ENCODE measurements around the gene EPG5.
"Not testable (repeated sequence)": the region's sequence is repeated elsewhere in the genome, so short reads cannot be mapped to it uniquely, and the experiment has no call there.

Gene EPG5

DNA sequence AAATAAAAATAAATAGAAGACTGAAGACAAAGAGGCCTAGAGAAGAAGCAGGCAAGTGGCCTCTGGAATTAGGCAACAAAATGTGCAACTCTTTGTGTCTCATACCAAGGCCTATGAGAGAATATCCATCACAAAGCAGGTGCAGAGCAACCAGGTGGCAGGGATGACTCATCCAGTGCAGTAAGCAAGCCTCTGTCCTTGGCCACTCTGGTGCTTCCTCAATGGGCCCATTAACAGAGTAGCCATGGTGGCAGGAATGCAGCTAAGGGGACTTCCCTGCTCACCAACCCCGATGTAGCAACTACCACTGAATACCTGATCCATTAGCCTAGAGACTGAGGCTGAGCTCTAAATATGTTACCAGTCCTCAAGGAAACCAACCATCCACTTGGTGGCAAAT lies 11.0 kb upstream of the EPG5 start:
- DNase-seq: no peak

DNA sequence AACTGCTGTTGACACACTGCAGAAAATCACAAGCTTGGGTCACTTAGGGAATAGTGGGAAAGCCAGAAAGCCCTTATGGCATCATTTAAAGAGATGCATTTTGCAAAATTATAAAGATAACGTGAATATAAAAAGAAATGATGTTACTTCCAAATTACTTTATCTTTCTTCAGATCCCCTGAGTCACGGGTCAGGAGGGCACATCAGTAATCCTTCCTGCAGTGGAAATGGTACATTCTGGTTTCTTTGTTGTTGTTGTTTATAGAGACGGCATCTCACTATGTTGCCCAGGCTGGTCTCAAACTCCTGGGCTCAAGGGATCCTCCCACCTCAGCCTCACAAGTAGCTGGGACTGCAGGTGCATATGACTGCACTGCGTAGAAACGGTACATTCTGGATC lies 9.8 kb upstream of the EPG5 start:
- no peak for DNase-seq

DNA sequence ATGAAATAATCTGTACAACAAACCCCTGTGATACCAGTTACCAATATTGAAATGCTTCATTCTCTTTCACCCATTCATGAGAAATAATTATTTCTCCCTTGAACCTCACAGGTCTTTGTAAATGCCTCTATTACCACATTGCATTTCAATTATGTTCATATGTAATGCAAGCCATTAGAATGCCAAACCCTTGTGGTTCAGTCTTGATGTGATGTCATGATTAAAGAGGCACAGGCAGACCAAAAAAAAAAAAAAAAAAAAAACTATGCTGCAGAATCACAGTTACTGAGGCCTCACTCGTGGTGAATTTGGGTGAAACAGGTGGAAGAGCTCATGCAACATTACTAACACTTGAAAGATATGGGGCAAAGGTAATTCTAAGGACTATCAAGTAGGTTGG lies 9.4 kb upstream of the EPG5 start:
- no peak for DNase-seq

DNA sequence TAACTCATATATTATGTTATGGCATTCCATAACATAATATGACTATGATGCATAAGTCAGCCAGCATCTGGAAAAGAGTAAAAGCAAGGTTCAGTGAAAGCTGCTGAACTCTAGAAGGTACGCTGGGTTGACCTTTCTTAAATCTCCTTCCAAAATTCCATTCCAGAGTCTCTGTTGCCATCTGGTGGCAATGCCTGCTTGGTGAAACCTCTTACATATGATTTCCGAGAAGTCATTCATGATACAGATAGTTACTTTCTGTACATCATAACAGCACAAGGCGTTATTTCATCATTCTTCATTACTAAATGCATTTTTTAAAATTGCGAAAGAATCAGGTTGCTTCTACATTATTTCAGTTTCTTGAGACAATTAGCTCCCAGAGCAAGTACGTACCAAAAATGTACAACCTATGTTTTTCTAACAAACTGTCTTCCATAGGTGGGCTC lies 7.0 kb upstream of the EPG5 start:
- DNase-seq: peak; percentile 62

DNA sequence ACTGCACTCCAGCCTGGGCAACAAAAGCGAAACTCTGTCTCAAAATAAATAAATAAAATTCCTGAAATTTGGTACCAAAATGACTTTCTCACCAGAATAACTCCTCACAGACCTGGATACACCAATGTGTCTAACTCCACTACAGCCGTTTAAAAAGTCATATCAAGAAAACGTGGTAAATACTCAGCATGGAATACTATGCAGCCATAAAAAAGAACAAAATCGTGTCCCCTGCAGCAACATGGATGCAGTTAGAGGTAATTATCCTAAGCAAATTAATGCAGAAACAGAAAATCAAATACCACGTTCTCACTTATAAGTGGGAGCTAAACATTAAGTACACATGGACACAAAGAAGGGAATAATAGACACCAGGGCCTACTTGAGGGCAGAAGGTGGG lies 2.2 kb downstream of the EPG5 start:
- not testable (repeated sequence) for DNase-seq

DNA sequence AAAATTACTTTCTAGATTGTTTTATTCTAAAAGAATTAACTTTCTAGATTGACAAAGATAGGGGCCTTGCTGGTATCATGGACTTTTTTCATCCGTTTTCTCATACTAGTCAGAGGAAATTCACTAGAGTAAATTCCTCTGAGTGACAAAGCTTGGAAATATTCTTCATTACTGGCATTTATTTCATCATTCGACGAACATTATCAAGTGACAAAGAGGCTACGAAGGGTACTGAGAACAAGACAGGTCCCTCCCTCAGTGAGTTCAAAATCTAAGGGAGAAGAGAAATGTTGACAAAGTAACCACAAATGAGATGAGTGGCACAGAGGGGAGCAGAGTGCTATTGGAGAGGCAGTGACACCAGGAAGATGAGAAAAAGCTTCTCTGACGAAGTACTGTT lies 4.3 kb downstream of the EPG5 start:
- no peak for DNase-seq

DNA sequence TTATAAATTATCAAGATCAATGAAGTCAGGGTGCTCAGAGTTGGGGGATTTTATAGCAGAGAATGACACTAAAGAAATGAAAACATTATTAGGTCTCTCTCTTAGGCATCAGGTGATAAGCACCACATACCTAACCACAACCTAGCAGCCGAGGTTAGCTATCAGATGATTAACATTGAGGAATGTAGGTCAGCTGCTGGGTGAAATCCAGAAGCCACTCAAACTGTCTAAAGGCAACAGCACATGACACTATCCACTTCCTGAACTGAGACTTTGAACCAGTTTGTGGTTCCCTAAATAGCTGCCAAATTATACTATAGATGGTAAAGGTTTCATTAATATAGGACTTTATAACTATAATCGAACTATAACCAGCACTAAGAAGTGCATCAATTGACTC lies 4.7 kb downstream of the EPG5 start:
- DNase-seq: no peak

DNA sequence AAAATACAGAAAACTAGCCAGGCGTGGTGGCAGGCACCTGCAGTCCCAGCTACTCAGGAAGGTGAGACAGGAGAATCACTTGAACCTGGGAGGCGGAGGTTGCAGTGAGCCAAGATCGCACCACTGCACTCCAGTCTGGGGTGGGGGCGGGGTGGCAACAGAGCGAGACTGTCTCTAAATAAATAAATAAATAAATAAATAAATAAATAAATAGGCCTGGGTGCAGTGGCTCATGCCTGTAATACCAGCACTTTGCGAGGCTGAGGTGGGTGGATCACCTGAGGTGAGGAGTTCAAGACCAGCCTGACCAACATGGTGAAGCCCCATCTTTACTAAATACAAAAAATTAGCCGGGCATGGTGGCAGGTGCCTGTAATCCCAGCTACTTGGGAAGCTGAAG lies 7.6 kb downstream of the EPG5 start:
- DNase-seq: not testable (repeated sequence)

DNA sequence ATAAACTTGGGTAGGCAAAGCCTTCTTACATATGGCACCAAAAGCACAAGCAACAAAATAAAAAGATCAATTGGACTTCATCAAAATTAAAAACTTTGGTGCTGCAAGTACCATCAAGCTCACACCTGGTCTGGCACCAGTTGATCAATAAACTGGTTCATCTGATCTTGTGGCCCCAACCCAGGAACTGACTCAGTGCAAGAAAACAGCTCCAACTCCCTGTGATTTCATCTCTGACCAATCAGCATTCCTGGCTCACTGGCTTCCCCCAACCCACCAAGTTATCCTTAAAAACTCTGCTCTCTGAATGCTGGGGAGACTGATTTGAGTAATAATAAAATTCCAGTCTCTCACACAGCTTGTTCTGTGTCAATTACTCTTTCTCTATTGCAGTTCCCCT lies 8.4 kb downstream of the EPG5 start:
- no peak for DNase-seq

DNA sequence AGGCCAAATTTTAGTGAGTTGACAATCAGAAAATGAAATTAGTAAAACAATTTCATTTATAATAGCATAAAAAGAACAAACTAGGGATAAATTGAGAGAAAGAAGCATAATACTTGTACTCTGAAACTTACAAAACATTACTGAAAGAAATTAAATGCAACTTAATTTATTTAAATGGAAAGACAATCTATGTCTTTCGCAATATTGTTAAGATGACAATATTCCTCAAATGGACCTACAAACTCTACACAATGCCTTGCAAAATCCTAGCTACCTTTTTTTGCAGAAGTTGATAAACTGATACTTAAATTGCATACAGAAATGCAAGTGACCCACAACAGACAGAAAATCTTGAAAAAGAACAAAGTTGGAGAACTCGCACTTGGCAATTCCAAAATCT lies 9.1 kb downstream of the EPG5 start:
- DNase-seq: no peak

DNA sequence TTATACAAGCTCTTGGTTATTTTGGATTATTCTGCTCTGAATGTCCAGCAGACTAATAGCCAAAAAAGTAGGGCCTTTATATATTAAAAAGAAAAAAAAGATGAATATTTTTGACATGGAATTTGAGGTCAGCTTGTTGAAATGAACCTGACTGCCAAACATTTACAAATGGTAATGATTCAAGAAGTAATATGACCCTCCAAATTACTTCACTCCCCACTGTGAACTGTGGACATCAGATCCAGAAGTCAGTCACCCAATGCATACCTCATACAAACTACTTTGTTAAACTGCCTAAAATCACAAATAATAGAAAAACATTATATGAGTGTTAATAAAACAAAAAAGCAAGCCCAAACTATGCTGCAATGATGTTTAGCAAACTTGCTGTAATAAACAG lies 10.0 kb downstream of the EPG5 start:
- DNase-seq: no peak

DNA sequence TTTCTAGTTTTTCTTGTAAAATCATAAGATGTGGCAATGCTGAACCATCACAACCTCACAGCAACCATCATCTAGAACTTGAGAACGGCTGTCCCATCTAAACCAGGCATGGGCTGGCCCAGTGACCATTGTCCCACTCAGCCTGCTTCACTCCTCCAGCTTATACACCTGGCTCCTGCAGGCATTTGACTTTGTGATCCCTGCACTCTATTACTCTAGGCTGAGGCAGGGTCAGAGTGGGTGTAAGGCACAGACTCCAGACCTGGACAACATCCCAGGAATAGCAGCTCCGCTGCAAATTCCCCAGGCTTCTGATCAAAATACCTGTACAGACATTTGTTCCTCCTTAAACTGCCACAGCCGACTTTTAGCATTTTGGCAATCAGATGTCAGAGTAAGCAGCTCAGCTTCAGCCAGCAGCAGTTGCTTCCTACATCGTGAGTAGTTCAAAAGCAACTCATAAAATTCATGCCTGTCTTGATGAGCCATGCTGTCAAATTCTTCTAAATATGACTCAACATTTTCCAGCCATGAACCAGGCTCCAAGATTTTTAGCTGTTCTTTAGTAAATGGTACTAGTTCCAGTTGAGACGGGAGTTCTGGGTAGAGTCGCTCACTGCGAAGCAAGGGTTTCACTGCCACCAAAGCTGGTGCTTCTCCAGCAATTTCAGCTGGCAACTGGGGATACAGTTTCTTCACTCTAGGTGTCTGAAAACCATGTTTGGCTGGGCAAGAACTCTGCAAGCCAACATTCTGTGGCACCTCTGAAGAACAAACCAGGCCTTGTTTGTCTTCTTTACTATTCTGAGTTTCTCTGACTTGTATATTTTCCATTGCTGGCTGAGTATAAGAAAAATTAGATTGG lies 12.8 kb downstream of the EPG5 start:
- no peak for DNase-seq

DNA sequence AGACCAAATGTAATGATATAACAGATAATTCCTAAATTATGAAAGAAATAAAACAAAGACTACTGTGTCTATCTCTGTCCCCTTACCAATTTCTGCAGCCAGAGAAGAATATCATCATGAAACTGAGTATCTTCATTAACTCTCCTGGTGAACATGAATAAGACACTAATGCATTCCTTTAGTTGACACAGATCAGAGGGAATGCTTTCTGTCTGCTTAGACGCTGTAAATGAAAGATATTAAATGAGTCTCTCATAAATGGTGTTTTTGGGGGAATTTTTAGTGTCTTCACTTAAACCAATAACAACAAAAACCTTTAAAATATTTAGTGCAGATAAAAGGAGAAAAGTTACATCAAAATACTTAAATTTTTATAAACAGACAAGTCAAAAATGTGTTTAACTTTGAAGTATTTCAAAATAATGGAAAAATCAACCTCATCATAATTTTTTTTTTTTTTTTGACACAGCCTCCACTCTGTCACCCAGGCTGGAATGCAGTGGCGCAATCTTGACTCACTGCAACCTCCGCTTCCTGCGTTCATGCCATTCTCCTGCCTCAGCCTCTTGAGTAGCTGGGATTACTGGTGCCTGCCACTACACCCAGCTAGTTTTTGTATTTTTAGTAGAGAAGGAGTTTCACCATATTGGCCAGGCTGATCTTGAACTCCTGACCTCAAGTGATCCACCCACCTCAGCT lies 16.0 kb downstream of the EPG5 start:
- DNase-seq: no peak

DNA sequence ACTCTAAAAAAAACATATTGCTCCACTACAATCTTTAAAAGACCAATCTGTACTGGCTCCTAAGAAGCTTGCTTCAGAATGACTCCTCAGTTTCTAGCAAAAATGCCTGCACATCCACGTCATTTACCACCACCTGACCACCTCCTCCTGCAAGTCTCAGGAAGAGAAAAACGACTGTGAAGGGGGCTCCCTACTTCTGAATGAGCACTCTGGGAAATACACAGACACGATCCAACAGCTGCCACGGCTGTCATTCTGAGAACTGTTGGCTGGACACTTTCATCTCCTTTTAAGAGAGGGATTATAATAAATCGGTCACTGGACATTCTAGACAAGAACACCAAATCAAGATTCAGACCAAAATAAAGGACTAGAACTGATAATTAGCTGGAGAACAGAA lies 21.5 kb downstream of the EPG5 start:
- no peak for DNase-seq

DNA sequence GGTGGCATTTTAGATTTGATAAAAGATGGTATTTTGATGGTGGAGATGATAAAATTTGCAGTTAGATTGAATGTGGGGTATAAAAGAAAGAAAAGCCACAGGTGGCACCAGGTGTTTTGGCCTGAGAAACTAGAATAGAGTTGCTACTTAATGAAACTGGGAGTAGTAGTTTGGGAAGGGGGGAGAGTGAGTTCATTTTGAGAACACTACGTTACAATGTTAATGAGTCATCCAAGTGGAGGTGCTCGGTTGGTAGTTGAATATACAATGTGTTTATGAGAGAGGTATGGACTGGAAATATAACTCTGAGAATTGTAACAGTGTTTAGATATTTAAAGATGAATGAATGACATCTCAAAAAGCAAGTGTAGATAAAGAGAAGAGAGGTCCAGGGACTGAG lies 26.4 kb downstream of the EPG5 start:
- DNase-seq: no peak

DNA sequence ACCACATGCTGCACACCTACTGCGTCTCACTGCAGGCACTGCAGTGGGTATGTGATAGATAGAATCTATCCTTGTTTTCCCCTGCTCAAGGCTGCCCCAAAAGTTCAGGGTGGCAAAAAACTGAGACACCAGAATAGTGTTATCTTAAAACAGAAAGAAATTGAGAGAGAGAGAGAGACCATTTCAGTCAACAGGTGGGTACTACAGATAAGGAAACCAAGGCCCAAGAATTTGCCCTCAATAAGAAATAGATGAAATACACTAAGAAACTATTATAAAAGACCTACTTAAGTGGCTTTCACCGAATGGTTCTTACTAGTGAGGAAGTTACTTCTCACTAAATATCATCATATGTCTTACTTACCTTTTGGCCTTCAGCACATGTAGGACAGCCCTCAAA lies 27.9 kb downstream of the EPG5 start:
- DNase-seq: no peak

DNA sequence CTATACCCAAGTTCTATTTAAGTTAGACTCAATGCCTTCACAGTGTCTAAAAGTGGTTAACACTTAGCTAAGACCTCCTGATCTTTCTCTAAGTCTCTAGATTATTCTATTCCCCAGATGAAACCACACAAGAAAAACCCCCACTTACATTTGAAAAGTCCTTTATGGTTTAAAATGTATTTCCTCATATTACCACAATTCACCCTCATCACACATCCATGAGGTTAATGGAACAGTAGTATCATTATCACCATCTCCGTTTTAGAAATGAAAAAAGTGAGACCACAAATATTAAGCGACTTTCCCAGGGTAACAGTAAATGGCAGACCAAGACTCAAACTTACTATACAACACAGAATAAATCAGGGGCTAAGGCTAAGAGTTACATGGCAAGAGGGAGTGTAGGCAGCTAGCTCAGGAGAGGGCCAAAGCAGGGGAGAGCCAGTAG lies 28.6 kb downstream of the EPG5 start:
- no peak for DNase-seq

DNA sequence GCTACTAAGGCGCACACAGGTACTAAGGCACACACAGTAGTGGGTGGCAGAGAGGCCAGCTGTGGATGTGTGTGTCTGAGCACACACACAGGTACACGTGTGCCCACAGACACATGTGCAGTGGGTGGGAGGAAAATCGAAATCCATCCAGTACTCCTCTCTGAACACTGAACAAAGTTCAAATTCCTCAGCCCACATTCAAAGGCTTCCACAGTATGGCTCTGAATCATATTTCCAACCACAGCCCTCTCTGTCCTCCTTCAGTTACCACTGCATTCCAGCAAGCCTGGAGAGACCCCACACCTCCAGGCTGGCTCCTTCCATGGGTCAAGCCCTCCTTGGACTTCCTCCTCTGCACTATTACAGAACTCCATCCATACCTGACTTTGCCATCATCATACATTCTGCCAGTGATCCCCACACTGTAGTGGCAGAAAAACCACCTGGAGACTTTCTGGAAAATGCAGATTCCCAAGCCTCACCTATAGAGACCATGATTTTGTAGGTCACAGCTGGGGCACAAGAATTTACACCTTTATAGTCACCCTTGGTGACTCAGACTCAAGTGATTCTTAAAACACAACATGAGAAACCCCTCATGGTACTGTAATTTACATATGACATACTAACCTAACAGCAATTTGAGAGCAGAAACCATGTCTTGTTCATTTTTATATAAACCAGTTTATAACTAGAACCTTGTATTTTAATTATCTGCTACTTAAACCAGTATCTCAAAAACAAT lies 31.4 kb downstream of the EPG5 start:
- no peak for DNase-seq

DNA sequence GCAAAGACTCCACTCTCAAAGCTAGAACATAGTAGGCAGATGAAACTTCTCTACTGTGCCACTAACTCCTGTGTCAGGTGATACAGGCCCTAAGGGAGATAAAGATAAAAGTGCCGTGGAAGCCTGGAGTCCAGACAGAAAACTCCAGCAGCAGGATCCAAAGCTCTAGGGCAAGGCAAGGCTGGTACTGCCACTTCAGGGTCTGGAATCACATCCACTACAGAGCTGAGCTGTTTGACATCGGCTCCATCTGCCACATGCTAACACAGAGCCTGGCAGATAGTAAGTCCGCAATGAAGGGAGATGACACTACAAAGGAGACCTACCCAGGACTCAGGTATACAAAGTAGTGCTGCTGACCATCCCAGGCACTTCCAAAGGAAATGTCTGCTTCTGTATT lies 34.4 kb downstream of the EPG5 start:
- DNase-seq: no peak

DNA sequence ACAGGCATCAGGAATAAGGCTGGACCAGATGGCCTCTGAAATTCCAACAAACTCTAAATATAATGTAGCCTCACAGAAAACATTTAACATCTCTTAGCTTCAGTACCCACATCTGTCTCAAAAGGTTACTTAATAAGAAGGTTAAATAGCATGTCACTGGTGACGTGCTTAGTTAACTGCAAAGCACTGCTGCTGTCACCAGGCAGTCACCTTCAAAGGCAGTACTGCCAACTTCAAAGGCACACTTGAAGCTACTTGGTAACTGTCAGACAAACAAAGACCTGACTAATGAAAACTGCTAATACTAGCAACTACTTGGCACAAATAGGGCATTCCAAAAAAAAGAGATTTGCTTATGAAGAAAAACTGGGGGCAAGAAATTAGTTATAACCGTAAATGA lies 36.2 kb downstream of the EPG5 start:
- no peak for DNase-seq

DNA sequence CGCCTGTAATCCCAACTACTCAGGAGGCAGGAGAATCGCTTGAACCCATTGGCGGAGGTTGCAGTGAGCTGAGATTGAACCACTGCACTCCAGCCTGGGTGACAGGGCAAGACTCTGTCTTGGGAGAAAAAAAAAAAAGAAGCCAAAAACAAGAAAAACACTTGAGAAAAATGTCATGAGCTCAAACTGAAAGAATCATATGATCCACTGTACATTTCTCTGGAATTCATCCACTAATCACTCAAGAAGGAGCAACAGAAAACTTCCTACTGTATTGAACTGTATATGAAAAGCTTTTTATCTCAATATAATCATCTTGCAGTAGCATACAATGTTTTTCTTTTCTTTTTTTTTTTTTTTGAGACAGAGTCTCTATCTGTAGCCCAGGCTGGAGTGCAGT lies 40.4 kb downstream of the EPG5 start:
- DNase-seq: no peak

DNA sequence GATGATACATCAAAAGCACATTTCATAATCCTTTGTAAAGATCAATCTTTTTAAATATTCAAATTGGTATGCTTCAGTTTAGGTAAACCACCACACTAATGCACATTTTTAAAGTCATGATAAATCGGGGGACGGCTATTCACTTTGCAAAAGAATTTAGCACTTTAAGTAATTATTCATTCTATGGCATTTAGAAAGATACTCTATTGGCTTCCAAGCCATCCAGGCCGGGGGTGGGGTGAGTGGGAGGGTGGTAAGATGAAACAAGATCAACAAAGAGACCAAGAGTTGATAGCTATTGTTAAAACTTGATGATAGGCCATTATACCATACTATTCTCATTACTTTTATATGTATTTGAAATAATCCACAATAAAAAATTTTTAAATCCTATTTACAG lies 41.0 kb downstream of the EPG5 start:
- no peak for DNase-seq

DNA sequence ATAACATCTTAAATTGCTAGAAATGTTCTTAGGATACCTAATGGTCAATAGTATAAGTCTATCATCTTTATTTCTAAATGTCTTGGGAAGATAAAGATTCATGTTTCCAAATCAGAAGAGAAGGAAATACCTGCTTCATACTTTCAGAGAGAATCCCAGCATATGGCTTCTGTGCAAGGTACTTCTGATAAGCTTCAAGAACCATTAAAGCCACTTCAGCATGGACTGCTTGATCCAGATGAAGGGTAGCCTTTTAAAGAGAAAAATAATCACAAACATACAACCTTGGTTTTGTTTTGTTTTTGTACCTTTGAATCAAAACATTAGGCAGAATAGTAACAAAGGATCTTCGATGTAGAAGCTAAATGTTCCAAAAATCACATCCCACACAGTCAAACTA lies 44.0 kb downstream of the EPG5 start:
- DNase-seq: no peak

DNA sequence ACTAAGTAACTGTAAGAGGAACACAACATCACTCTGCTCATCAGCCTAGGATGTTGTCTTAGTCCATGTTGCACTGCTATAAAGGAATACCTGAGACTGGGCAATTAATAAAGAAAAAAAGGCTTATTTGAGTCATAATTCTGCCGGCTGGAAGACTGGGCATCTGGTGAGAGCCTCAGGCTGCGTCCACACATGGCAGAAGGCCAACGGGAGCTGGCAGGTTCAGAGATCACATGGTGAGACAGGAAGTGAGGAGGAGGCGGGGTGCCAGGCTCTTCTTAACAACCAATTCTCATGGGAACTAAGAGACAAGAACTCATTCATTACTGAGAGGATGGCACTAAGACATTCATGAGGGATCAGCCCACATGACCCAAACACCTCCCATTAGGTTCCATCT lies 46.8 kb downstream of the EPG5 start:
- peak; percentile 18 for DNase-seq

Measured in NCI-H1436 (cell line).